IPS DF 6.9 (cell line): ENCODE data around the gene MFSD2A.
"Not testable (repeated sequence)": the region's sequence is repeated elsewhere in the genome, so short reads cannot be mapped to it uniquely, and the experiment has no call there.

Source experiments
- DNase-seq: peaks from one replicate; pipeline ENCODE4 v3.0.0-alpha.2; 2013; ENCODE audit warnings: low read depth, low spot score
- H3K27ac ChIP-seq: one replicate; pipeline ENCODE4 v1.5.1; 2013; ENCODE audit warnings: low read length, control low read depth
- H3K27me3 ChIP-seq: 2 replicates; pipeline ENCODE4 v1.6.1; 2013; ENCODE audit warnings: mild to moderate bottlenecking, low read length; ENCODE audit not compliant: control insufficient read depth, insufficient read depth
- H3K36me3 ChIP-seq: 2 replicates; pipeline ENCODE4 v1.6.1; 2013; ENCODE audit warnings: low read length; ENCODE audit not compliant: control insufficient read depth, insufficient read depth
- H3K4me1 ChIP-seq: 2 replicates; pipeline ENCODE4 v1.6.1; 2013; ENCODE audit warnings: low read length; ENCODE audit not compliant: control insufficient read depth, insufficient read depth
- H3K4me3 ChIP-seq: 2 replicates; pipeline ENCODE4 v1.5.1; 2013; ENCODE audit warnings: mild to moderate bottlenecking, low read length
- H3K9me3 ChIP-seq: 2 replicates; pipeline ENCODE4 v1.6.1; 2013; ENCODE audit warnings: low read length, inconsistent platforms; ENCODE audit not compliant: control insufficient read depth, insufficient read depth
- WGBS: extraction: QIAGEN DNeasy Blood & Tissue Kit; methylation state at CpG from one replicate; pipeline ENCODE4 v1.1.7; 2013; ENCODE audit warnings: mixed read lengths, missing lambda C conversion rate; ENCODE audit not compliant: insufficient read length, insufficient coverage; 5-methylcytosine and 5-hydroxymethylcytosine counted together

MFSD2A gene

DNA sequence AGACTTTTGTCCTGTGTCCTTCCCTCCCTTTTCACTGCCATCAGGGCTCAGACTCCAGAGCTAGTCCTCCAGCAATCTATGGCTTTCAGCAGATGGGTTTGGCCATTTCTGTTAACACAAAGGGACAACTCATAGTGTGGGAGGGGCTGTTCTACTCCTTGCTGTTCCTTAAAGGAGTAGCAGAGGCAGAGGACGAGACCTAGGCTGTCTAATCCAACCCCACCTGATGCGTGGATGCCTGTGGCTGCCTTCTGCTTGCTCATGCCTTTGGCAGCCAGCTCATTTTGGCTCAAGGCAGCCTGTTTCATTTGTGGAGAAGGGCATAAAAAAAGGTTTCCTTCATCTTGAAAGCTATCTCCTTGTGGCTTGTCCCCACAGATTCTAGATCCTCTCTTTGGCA lies 27.0 kb downstream of the MFSD2A start:
- no CpG with 5 or more reads among the region's 2 CpGs for WGBS
- Histone ChIP-seq H3K9me3 (no peaks in the 10 kb centered on the region), H3K4me3 (no peak overlapping the region), H3K36me3 (no peaks in the 10 kb centered on the region), H3K27me3 (no peaks in the 10 kb centered on the region), H3K4me1 (peaks cover 8% of the 10 kb centered on the region), H3K27ac (no peak overlapping the region)
- DNase-seq = no peak

- H3K4me1 ChIP-seq, DNase-seq, H3K4me3 ChIP-seq, H3K9me3 ChIP-seq, H3K27me3 ChIP-seq, H3K27ac ChIP-seq, H3K36me3 ChIP-seq: not testable (repeated sequence)
- WGBS = no CpG with 5 or more reads among the region's 2 CpGs
Measured at GRCh38 chr1:39984480-39984879, 29.5 kb downstream of the MFSD2A start.

DNA sequence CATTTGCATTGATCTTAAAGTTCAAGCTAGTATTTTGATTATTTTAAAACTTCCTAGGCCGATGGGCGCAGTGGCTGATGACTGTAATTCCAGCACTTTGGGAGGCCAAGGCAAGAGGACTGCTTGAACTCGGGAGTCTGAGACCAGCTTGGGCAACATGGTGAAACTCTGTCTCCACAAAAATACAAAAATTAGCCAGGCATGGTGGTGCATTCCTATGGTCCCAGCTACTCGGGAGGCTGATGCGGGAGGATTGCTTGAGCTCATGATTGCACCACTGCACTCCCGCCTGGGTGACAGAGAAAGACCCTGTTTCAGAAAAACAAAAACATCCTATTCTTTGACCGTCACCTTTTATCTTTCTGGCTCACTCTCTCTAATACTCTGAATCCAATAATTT lies 30.0 kb downstream of the MFSD2A start:
- Histone ChIP-seq H3K4me1 (peaks cover 8% of the 10 kb centered on the region), H3K36me3 (no peaks in the 10 kb centered on the region), H3K27me3 (no peaks in the 10 kb centered on the region), H3K27ac (no peak overlapping the region), H3K9me3 (no peaks in the 10 kb centered on the region), H3K4me3 (no peak overlapping the region)
- WGBS = no CpG with 5 or more reads among the region's 7 CpGs
- no peak for DNase-seq

- WGBS = no CpG with 5 or more reads among the region's 3 CpGs
- no peaks in the 10 kb centered on the region for H3K9me3 ChIP-seq
- H3K36me3 ChIP-seq = no peaks in the 10 kb centered on the region
- H3K27me3 ChIP-seq = no peaks in the 10 kb centered on the region
- no peak overlapping the region for H3K4me3 ChIP-seq
- DNase-seq = no peak
- H3K27ac ChIP-seq = no peak overlapping the region
- peaks cover 2% of the 10 kb centered on the region; the same call in 1 of the 2 replicates for H3K4me1 ChIP-seq
Measured at GRCh38 chr1:39987869-39988268, 32.9 kb downstream of the MFSD2A start.

- H3K4me1 ChIP-seq = peaks cover 2% of the 10 kb centered on the region; the same call in 1 of the 2 replicates
- H3K36me3 ChIP-seq = no peaks in the 10 kb centered on the region
- no peaks in the 10 kb centered on the region for H3K27me3 ChIP-seq
- no peaks in the 10 kb centered on the region for H3K9me3 ChIP-seq
- no peak overlapping the region for H3K4me3 ChIP-seq
- no CpG with 5 or more reads among the region's 6 CpGs for whole genome bisulfite sequencing
- no peak for DNase-seq
- H3K27ac ChIP-seq = no peak overlapping the region
Measured at GRCh38 chr1:39988618-39989343, 33.8 kb downstream of the MFSD2A start.

- WGBS = no CpG with 5 or more reads among the region's 4 CpGs
- H3K4me1 ChIP-seq = peaks cover 1% of the 10 kb centered on the region; the same call in 1 of the 2 replicates
- no peaks in the 10 kb centered on the region for H3K36me3 ChIP-seq
- no peaks in the 10 kb centered on the region for H3K27me3 ChIP-seq
- no peaks in the 10 kb centered on the region for H3K9me3 ChIP-seq
- no peak for DNase-seq
- H3K27ac ChIP-seq = no peak overlapping the region
- no peak overlapping the region for H3K4me3 ChIP-seq
Measured at GRCh38 chr1:39990428-39990827, 35.5 kb downstream of the MFSD2A start.

DNA sequence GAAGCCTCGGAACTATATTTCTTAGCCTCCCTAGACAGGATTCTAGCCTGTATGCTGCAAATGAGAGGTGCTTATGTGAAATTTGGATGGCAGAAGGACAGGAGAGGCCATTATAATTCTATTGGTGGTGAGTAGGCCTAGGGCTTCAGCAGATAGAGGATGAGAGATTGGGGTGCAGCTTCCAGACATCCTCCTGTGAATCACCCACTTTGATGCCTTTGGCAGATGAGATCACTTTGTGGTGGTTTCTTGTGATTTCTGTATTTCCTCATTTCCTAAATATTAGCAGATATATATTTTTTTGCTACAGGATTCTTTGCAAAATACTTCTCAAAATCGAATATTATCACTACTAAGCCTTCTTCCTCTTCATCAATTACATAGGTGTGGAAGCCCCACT lies 37.3 kb downstream of the MFSD2A start:
- Histone ChIP-seq H3K9me3 (no peaks in the 10 kb centered on the region), H3K27me3 (no peaks in the 10 kb centered on the region), H3K36me3 (no peaks in the 10 kb centered on the region), H3K4me1 (0 out of 2 replicates have a peak, but pooled peaks cover 2% of the 10 kb centered on the region), H3K4me3 (no peak overlapping the region), H3K27ac (no peak overlapping the region)
- DNase-seq = no peak
- no CpG with 5 or more reads among the region's 2 CpGs for WGBS

DNA sequence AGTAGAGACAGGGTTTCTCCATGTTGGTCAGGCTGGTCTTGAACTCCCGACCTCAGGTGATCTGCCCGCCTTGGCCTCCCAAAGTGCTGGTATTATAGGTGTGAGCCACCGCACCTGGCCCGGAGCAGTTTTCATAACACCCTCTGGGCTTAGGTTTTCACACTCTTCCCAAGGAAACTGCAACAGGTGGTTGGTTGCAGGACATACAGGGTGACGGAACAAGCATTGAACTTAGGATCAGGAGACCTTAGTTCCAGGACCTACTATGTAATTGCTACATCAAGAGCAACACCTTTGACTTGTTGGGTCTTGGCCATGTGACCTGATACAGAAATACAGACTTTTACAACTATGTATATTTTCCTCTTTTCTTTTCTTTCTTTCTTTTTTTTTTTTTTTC lies 37.9 kb downstream of the MFSD2A start:
- no peak overlapping the region for H3K27ac ChIP-seq
- no peak for DNase-seq

GRCh38 chr1:39995973-39996393 lies 41.0 kb downstream of the MFSD2A start:
- H3K27me3 ChIP-seq = no peaks in the 10 kb centered on the region
- H3K9me3 ChIP-seq = no peaks in the 10 kb centered on the region
- no CpG with 5 or more reads among the region's 1 CpG for WGBS
- no peak for DNase-seq
- H3K27ac ChIP-seq = no peak overlapping the region
- no peak overlapping the region for H3K4me3 ChIP-seq
- H3K4me1 ChIP-seq = 0 out of 2 replicates have a peak, but pooled peaks cover 2% of the 10 kb centered on the region
- no peaks in the 10 kb centered on the region for H3K36me3 ChIP-seq

More for the DNA sequence above, 37.9 kb downstream of the MFSD2A start:
- no CpG with 5 or more reads among the region's 5 CpGs for WGBS
- no peaks in the 10 kb centered on the region for H3K27me3 ChIP-seq
- H3K9me3 ChIP-seq = no peaks in the 10 kb centered on the region
- 0 out of 2 replicates have a peak, but pooled peaks cover 2% of the 10 kb centered on the region for H3K4me1 ChIP-seq
- H3K36me3 ChIP-seq = no peaks in the 10 kb centered on the region
- H3K4me3 ChIP-seq = no peak overlapping the region

DNA sequence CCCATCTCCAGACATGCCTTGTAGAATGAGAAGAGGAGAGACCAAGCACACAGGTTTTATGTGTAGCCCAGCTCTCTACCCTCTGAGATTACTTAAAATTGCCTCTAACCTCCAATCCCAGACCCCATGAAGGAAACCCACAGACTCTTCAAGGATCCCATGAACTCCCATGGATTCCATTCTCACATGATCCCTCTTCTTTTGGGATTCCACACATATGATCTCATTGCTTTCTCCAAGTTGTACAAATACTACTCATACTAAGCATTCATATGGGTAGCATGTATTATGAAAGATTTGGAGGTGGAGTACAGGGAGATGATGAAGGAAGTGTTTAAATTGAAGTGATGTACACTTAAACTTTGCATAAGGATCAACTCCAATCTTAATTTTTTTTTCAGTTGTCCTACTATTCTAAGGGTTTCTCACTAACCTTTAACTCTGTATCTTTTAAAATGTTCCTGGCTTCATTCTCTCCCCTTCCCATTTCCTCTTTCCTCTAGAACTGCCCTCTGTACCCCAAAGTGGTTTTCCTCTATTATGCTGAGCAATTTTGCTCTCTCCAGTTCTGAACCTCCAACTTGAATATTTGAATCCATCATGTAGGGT lies 41.6 kb downstream of the MFSD2A start:
- Histone ChIP-seq H3K27ac (no peak overlapping the region), H3K9me3 (no peaks in the 10 kb centered on the region), H3K4me3 (no peak overlapping the region), H3K27me3 (no peaks in the 10 kb centered on the region), H3K36me3 (no peaks in the 10 kb centered on the region), H3K4me1 (0 out of 2 replicates have a peak, but pooled peaks cover 2% of the 10 kb centered on the region)
- DNase-seq = no peak

DNA sequence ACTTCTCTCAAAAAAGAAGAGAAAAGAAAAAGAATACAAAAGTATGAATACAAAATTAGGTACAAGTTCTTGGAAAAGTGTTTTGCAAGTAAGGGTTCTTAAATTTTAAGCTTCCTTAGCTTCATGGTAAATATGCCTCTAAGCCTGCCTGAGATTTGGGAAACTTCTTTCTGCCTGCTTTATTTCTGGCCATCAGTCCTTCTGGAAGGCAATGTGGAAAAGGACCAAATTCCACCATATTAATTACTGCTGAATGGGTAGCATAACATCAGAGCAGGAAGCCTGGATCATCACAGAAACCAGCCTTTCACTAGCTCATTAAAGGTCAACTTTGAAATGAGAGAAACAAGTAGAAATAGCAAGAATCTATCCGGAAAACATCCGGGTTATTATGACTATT lies 46.5 kb downstream of the MFSD2A start:
- Histone ChIP-seq H3K4me1 (no peaks in the 10 kb centered on the region), H3K4me3 (no peak overlapping the region), H3K36me3 (no peaks in the 10 kb centered on the region), H3K27ac (no peak overlapping the region), H3K9me3 (no peaks in the 10 kb centered on the region), H3K27me3 (no peaks in the 10 kb centered on the region)
- no peak for DNase-seq
- WGBS = no CpG with 5 or more reads among the region's 2 CpGs
